Suppressor macrophage treated with lipopolysaccharide for 4 hours (primary cell): ENCODE results near the gene HS3ST6.
"Not testable (repeated sequence)": the region's sequence is repeated elsewhere in the genome, so short reads cannot be mapped to it uniquely, and the experiment has no call there.

Experiments
- DNase-seq: peaks from one replicate; pipeline ENCODE4 v3.0.0-alpha.2; 2020

HS3ST6 gene

DNA sequence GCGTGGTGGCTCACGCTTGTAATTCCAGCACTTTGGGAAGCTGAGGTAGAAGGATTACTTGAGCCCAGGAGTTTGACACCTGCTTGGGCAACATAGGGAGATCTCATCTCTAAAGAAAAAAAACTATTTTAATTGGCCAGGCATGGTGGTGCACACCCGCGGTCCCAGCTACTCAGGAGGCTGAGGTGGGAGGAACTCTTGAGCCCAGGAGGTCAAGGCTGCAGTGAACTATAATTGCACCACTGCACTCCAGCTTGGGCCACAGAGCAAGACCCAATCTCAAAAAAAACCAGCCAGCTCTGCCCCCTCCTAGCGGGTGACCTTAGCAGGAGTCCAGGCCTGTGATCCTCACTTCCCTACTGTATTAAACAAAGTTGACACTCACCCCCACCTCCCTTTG, 5.9 kb upstream of the HS3ST6 start:
- DNase-seq: no peak

GRCh38 chr16:1923299-1924034, 5.3 kb upstream of the HS3ST6 start:
- peak; percentile 12 for DNase-seq

DNA sequence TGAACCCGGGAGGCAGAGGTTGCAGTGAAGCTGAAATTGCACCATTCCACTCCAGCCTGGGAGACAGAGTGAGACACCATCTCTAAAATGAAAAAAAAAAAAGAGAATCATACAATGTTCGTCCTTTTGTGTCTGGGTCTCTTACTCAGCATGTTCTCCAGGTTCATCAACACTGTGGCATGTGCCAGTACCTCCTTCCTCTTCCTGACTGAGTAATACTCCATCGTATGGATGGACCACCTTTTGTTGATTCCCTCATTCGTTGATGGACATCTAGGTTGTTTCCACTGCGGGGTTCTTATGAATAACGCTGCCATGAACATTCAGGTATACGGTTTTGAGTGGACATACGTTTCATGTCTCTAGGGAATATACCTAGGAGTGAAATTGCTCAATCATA, 4.1 kb upstream of the HS3ST6 start:
- DNase-seq: no peak

DNA sequence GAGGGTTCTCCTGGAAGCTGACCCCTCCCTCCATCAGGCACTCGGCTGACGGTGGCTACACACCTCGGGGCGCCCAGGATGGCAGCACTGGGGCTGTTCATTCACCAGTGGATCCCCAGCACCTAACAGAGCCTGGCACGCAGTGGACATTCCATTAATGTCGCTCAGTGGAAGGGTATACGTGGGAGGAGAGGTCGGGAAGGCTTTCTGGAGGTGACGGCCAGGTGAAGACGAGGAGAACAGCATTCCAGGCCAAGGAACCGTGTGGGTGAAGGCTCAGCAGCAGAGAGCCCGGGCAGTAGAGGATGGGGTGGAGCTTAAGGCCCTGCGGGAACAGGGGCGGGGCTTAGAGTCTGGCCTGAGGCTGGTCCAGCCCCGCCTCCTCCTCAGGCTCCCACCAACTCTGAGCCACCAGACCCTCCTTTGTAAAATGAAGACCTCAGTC, 2.5 kb upstream of the HS3ST6 start:
- DNase-seq: peak; percentile 16

DNA sequence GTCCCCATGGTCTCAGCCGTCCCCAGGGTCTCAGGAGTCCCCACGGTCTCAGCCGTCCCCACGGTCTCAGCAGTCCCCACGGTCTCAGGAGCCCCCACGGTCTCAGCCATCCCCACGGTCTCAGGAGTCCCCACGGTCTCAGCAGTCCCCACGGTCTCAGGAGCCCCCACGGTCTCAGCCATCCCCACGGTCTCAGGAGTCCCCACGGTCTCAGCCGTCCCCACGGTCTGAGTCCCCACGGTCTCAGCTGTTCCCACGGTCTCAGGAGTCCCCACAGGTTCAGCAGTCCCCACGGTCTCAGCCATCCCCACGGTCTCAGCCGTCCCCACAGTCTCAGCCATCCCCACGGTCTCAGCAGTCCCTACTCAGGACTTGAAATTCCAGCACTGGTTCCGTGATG, 1.9 kb upstream of the HS3ST6 start:
- not testable (repeated sequence) for DNase-seq

- no peak for DNase-seq
Measured at GRCh38 chr16:1919327-1919998, 1.2 kb upstream of the HS3ST6 start.

DNA sequence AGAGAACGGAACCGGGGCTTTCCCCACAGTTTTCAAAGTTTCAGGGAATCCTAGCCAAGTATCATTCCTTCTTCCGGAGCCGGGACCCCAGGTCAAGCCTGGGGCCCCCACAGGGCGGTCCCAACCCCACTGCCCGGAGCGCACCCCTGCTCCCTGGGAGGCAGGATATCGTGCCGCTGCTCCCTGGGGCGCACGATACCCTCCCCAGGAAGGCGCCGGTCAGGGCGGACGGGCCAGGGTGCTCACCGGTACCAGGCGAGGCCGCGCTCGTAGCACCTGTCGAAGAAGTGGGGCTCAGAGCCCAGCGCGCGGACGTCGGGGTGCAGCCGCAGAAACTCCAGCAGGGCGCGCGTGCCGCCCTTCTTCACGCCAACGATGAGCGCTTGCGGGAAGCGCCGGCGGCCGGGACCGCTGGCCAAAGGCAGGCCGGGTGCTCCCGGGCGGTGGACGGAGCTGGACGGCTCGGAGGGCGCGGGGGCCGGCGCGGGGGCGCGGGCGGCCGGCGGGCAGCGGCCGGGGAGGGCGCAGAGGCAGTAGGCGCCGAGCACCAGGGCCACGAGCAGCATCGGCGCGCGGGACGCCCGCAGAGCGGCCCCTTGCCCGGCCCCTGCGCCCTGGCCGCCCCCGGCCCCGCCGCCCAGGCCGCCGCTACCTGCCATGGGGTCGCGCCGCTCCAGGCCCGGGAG, 407 bp downstream of the HS3ST6 start:
- DNase-seq: no peak

GRCh38 chr16:1917056-1917664, 1.1 kb downstream of the HS3ST6 start:
- DNase-seq: no peak

GRCh38 chr16:1916640-1916990, 1.6 kb downstream of the HS3ST6 start:
- DNase-seq: no peak

- no peak for DNase-seq
Measured at GRCh38 chr16:1915732-1916639, 2.2 kb downstream of the HS3ST6 start.

DNA sequence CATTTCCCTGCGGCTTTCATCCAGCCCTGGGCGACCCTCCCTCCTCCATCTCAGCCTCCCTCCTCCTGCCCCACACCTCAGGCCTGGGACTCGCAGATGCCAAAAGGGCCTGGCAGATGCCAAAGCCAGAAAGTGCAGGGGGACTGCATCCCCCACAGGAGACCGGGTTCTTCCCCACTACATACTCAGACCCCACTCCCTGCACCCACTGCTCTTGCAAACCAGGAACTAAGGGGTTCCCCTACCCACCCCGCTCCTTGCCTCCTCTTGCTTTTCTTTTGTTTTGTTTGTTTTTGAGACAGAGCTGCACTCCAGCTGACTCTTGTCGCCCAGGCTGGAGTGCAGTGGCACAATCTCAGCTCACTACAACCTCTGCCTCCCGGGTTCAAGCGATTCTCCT, 3.2 kb downstream of the HS3ST6 start:
- no peak for DNase-seq

DNA sequence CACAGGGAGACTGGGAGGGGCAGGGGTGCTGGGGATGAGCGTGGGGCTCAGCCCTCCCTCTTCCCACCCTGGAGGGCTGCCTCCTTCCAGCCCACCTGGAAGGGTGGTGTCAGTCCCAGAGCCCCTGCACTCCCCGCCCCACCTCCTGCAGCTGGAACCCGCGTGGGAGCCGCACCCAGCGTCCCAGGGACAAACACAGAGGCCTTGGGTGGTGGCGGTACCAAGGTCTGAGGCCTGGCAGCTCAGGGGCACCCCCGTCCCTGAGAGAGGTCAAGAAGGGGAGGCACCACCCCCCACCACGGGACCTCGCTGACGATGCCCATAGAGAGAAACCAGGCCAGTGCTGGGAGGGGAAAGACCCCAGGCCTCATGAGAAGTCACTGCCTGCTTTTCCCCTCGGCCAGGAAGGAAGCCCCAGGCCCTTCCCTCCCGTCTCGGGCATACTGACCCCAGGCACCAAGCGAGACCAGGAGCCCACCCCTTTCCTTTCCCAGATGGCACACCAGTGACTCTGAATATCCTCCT, 4.1 kb downstream of the HS3ST6 start:
- no peak for DNase-seq

DNA sequence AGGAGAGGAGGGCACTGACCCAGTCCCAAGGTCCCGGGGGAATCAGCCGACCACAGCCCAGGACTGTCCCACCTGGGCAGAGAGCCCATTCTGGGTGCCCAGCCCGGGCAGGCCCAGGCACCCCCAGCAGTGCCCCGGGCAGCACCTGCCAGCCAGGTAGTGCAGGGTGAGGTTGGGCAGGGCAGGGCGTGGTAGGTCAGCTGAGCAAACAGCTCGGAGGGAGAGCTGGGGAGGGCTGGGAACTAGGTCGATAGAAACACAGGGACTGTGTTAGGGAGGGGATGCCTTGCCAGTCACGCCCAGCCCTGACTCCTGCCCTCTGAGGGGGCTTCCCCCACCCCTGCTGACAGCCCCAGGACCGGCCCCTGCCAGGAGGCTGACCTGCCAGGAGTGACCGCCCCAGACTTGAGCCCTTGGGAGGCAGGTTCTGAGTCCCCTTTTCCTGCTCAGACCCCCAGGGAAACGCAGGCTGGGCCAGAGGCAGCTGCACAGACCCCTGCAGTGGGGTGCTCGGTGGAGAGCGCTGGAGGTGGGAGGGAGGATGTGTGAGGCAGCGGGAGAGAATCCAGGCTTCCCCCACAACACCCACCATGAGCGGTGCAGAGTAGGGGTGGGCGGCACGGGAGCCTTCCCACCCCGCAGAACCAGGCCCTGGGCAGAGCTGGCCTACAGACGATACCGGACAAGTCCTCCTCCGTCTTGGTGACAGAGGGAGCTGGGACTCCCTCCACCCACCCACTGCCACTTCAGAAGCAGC, 4.7 kb downstream of the HS3ST6 start:
- DNase-seq: no peak

- no peak for DNase-seq
Measured at GRCh38 chr16:1912215-1912543, 6.0 kb downstream of the HS3ST6 start.

GRCh38 chr16:1911467-1912214, 6.6 kb downstream of the HS3ST6 start:
- no peak for DNase-seq

GRCh38 chr16:1909561-1910231, 8.5 kb downstream of the HS3ST6 start:
- DNase-seq: no peak

DNA sequence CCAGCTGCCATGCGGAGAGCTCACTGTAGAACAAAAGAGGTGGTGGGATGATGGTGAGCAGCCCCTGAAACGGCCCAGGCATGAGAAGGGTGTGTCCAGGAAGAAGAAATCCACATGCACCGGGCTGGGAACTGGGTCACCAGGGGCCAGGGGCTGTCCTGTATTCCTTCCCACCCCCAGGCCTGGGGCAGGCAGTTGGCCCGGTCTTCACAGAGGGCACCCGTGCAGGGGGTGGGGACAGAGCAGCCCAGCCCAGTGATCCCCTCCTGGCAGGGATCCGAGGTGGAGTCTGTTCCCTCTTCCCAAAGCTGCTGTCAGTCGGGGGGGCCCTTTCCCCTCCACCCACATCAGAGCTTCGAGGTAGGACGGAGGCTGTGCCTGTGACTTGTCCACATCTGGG, 9.2 kb downstream of the HS3ST6 start:
- no peak for DNase-seq

- no peak for DNase-seq
Measured at GRCh38 chr16:1908184-1908583, 10.0 kb downstream of the HS3ST6 start.

GRCh38 chr16:1907226-1907860, 10.9 kb downstream of the HS3ST6 start:
- no peak for DNase-seq

DNA sequence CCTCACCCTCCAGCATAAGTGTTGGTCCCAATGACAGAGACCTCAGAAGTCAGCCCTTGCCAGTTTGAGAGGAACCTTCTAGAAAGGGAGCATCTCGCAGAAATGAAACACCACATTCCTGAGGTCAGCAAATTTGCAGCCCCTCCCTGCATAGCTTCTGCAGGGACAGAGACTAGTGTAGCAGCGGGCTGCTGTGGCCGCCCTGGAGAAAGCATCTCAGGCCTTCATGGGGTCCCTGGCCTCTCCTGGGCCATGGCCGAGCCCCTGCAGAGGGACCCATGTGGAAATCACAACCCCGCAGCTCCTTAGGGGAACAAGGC, 11.4 kb downstream of the HS3ST6 start:
- DNase-seq: no peak
